ENCODE data around the gene CFAP251.

- TF ChIP-seq POLR2A (IDR thresholded peaks at IDR 0.05; ENCODE audit: low read length) (no peak), USF2 (IDR thresholded peaks at IDR 0.05) (no peak), EP300 (IDR thresholded peaks at IDR 0.05) (no peak)
- TF ChIP-seq, protein P1, sequence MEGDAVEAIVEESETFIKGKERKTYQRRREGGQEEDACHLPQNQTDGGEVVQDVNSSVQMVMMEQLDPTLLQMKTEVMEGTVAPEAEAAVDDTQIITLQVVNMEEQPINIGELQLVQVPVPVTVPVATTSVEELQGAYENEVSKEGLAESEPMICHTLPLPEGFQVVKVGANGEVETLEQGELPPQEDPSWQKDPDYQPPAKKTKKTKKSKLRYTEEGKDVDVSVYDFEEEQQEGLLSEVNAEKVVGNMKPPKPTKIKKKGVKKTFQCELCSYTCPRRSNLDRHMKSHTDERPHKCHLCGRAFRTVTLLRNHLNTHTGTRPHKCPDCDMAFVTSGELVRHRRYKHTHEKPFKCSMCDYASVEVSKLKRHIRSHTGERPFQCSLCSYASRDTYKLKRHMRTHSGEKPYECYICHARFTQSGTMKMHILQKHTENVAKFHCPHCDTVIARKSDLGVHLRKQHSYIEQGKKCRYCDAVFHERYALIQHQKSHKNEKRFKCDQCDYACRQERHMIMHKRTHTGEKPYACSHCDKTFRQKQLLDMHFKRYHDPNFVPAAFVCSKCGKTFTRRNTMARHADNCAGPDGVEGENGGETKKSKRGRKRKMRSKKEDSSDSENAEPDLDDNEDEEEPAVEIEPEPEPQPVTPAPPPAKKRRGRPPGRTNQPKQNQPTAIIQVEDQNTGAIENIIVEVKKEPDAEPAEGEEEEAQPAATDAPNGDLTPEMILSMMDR (IDR thresholded peaks at IDR 0.05) = no peak
These were observed 19.3 kb downstream of the CFAP251 start for GRCh38 chr12:121937654-121938053.

Measured in A549 (cell line).